Mesenchymal stem cell (in vitro differentiated cells and primary cell): Measurements from ENCODE around the gene CLINT1.

Experiments used
- DNase-seq: peaks from one replicate; pipeline ENCODE4 v3.0.0-alpha.2; 2013
- H2AFZ ChIP-seq: one replicate; pipeline ENCODE4 v1.6.1; 2013; ENCODE audit warnings: low read depth, mild to moderate bottlenecking, control low read depth, inconsistent platforms, low read length, moderate library complexity
- H2AK5ac ChIP-seq: 2 replicates; pipeline ENCODE4 v1.6.1; 2013; ENCODE audit warnings: low read length, moderate library complexity, mild to moderate bottlenecking, inconsistent platforms; ENCODE audit not compliant: severe bottlenecking
- H2BK120ac ChIP-seq: one replicate; pipeline ENCODE4 v1.6.1; 2013; ENCODE audit warnings: low read depth, mild to moderate bottlenecking, inconsistent platforms, low read length, moderate library complexity
- H2BK12ac ChIP-seq, 2 experiments: one replicate each; pipeline ENCODE4 v1.6.1; 2013; ENCODE audit warnings: inconsistent platforms in 2 of 2, low read length in 2 of 2, mild to moderate bottlenecking in 2 of 2, moderate library complexity in 2 of 2, control low read depth in 1 of 2
- H2BK15ac ChIP-seq: one replicate; pipeline ENCODE4 v1.6.1; 2013; ENCODE audit warnings: mild to moderate bottlenecking, low read depth, inconsistent platforms; ENCODE audit not compliant: poor library complexity, severe bottlenecking
- H2BK5ac ChIP-seq: 2 replicates; pipeline ENCODE4 v1.6.1; 2013; ENCODE audit warnings: low read depth, mild to moderate bottlenecking, low read length, control low read depth, inconsistent platforms; ENCODE audit not compliant: poor library complexity, severe bottlenecking
- H3K14ac ChIP-seq, 2 experiments: one replicate each; pipeline ENCODE4 v1.6.1; 2013; ENCODE audit warnings: inconsistent platforms in 2 of 2, low read length in 2 of 2, control low read depth in 1 of 2, mild to moderate bottlenecking in 1 of 2, moderate library complexity in 1 of 2
- H3K18ac ChIP-seq, 2 experiments: one replicate each; pipeline ENCODE4 v1.6.1; 2013; ENCODE audit warnings: inconsistent platforms in 2 of 2, low read length in 2 of 2, control low read depth in 1 of 2, low read depth in 1 of 2, mild to moderate bottlenecking in 1 of 2
- H3K23ac ChIP-seq, 2 experiments: one replicate each; pipeline ENCODE4 v1.6.1; 2013; ENCODE audit warnings: inconsistent platforms in 2 of 2, low read length in 2 of 2, mild to moderate bottlenecking in 2 of 2, moderate library complexity in 2 of 2, control low read depth in 1 of 2
- H3K27ac ChIP-seq: 2 replicates; pipeline ENCODE4 v1.5.1; 2013; ENCODE audit warnings: mild to moderate bottlenecking, moderate library complexity, low read length, control low read depth, inconsistent platforms; ENCODE audit not compliant: poor library complexity, severe bottlenecking
- H3K27me3 ChIP-seq, 2 experiments: 2 replicates each; pipeline versions ENCODE4 v1.6.1 to v1.7.0; 2013; ENCODE audit warnings: low read length in 2 of 2, mild to moderate bottlenecking in 2 of 2, moderate library complexity in 2 of 2, control low read depth in 1 of 2, inconsistent platforms in 1 of 2; ENCODE audit not compliant: control insufficient read depth in 1 of 2, insufficient read depth in 1 of 2
- H3K36me3 ChIP-seq, 2 experiments: 2 replicates each; pipeline versions ENCODE4 v1.6.1 to v1.7.0; 2013; ENCODE audit warnings: low read length in 2 of 2, control low read depth in 1 of 2, inconsistent platforms in 1 of 2, low read depth in 1 of 2, mild to moderate bottlenecking in 1 of 2; ENCODE audit not compliant: insufficient read depth in 2 of 2, control insufficient read depth in 1 of 2
- H3K4ac ChIP-seq, 2 experiments: one replicate each; pipeline ENCODE4 v1.6.1; 2013; ENCODE audit warnings: inconsistent platforms in 2 of 2, low read length in 2 of 2, mild to moderate bottlenecking in 2 of 2, moderate library complexity in 2 of 2, control low read depth in 1 of 2, low read depth in 1 of 2
- H3K4me1 ChIP-seq: 2 replicates; pipeline ENCODE4 v1.6.1; 2013; ENCODE audit warnings: low read depth, low read length, control low read depth; ENCODE audit not compliant: control insufficient read depth, insufficient read depth
- H3K4me2 ChIP-seq: 2 replicates; pipeline ENCODE4 v1.6.1; 2013; ENCODE audit warnings: low read length, mild to moderate bottlenecking, inconsistent platforms; ENCODE audit not compliant: poor library complexity, severe bottlenecking
- H3K4me3 ChIP-seq, 2 experiments: 2 replicates each; pipeline versions ENCODE4 v1.5.1 to v1.7.0; 2013; ENCODE audit warnings: low read length in 2 of 2, mild to moderate bottlenecking in 2 of 2, control low read depth in 1 of 2, low read depth in 1 of 2; ENCODE audit not compliant: insufficient read depth in 1 of 2
- H3K79me1 ChIP-seq: replicated peaks from 2 replicates; pipeline ENCODE4 v1.6.1; 2013; ENCODE audit warnings: mild to moderate bottlenecking, control low read depth, low read length, inconsistent platforms; ENCODE audit not compliant: poor library complexity, severe bottlenecking
- H3K9ac ChIP-seq: 2 replicates; pipeline ENCODE4 v1.7.0; 2013; ENCODE audit warnings: mild to moderate bottlenecking, low read length, moderate library complexity
- H3K9me3 ChIP-seq: 2 replicates; pipeline ENCODE4 v1.7.0; 2013; ENCODE audit warnings: mild to moderate bottlenecking, low read length; ENCODE audit not compliant: control insufficient read depth
- H4K8ac ChIP-seq: one replicate; pipeline ENCODE4 v1.6.1; 2013; ENCODE audit warnings: inconsistent platforms, mild to moderate bottlenecking, low read length, moderate library complexity
- H4K91ac ChIP-seq: one replicate; pipeline ENCODE4 v1.6.1; 2013; ENCODE audit warnings: mild to moderate bottlenecking, low read length, inconsistent platforms
- WGBS: methylation state at CpG from one replicate; pipeline ENCODE4 v1.1.7; 2013; ENCODE audit warnings: mixed read lengths; 5-methylcytosine and 5-hydroxymethylcytosine counted together

Gene CLINT1

DNA sequence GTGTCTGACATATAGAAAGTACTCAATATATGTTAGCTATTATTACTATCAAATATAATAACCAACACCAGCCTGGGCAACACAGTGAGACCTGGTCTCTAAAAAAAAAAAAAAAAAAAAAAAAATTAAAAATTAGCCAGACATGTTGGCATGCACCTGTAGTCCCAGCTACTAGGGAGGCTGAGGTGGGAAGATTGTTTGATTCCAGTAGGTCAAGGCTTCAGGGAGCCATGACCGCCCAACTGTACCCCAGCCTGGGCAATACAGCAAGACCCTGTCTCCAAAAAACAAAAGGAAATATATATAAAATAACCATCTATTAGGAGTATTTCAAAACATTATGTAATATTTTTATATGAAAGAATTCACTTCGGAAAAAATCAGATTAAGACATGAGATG, 40.6 kb downstream of the CLINT1 start:
- peaks cover 10% of the 10 kb centered on the region for H3K4me1 ChIP-seq
- no peak overlapping the region for H3K4me2 ChIP-seq
- H3K79me1 ChIP-seq = peaks cover 13% of the 10 kb centered on the region
- no peak overlapping the region for H2BK15ac ChIP-seq
- H3K27ac ChIP-seq = no peak overlapping the region
- no peak overlapping the region for H3K18ac ChIP-seq
- no peak overlapping the region for H2AFZ ChIP-seq
- peaks cover 0 to 29% of the 10 kb centered on the region in 2 experiments for H3K36me3 ChIP-seq
- H3K4ac ChIP-seq = no peak overlapping the region
- H2BK120ac ChIP-seq = no peak overlapping the region
- DNase-seq = no peak
- H4K8ac ChIP-seq = no peak overlapping the region
- H3K23ac ChIP-seq = no peak overlapping the region
- no peak overlapping the region for H3K9ac ChIP-seq
- no peak overlapping the region for H4K91ac ChIP-seq
- no peak overlapping the region for H2AK5ac ChIP-seq
- H3K27me3 ChIP-seq = no peaks in the 10 kb centered on the region
- WGBS = no CpG with 5 or more reads among the region's 2 CpGs
- H2BK12ac ChIP-seq = no peak overlapping the region
- no peaks in the 10 kb centered on the region for H3K9me3 ChIP-seq
- no peak overlapping the region for H2BK5ac ChIP-seq
- H3K14ac ChIP-seq = no peak overlapping the region
- no peak overlapping the region for H3K4me3 ChIP-seq

DNA sequence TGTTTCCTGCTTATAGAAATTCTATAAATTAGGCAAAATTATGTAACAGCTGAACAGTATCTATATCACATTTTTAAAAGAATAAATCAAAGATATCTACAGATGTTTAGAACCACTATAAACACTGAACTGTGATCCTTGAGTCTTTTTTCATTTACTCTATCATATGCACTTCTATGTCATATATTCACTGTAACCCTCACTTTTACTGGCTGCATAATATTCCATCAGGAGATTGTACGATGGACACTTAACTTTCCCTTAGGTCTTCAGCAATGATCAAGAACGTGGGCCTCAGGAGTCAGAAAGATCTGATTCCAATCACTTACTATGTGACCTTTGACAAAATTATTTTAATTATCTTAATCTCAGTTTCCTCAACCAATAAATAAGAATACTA, 41.0 kb downstream of the CLINT1 start:
- DNase-seq = no peak
- H4K91ac ChIP-seq = no peak overlapping the region
- no peak overlapping the region for H2BK5ac ChIP-seq
- H3K18ac ChIP-seq = no peak overlapping the region
- H3K36me3 ChIP-seq = peaks cover 0 to 34% of the 10 kb centered on the region in 2 experiments
- H3K4ac ChIP-seq = no peak overlapping the region
- no peak overlapping the region for H2BK12ac ChIP-seq
- no peak overlapping the region for H2AK5ac ChIP-seq
- H3K14ac ChIP-seq = no peak overlapping the region
- peaks cover 10% of the 10 kb centered on the region for H3K4me1 ChIP-seq
- H3K4me2 ChIP-seq = no peak overlapping the region
- no peak overlapping the region for H2BK15ac ChIP-seq
- peak overlapping the region; percentile 53 for H3K9ac ChIP-seq
- peaks cover 14% of the 10 kb centered on the region for H3K79me1 ChIP-seq
- H2AFZ ChIP-seq = no peak overlapping the region
- H4K8ac ChIP-seq = no peak overlapping the region
- no peak overlapping the region for H3K23ac ChIP-seq
- H3K27ac ChIP-seq = no peak overlapping the region
- H2BK120ac ChIP-seq = no peak overlapping the region
- WGBS = 94% methylated on average over 2 of the region's 2 CpGs
- H3K4me3 ChIP-seq = no peak overlapping the region
- H3K9me3 ChIP-seq = no peaks in the 10 kb centered on the region
- H3K27me3 ChIP-seq = no peaks in the 10 kb centered on the region

DNA sequence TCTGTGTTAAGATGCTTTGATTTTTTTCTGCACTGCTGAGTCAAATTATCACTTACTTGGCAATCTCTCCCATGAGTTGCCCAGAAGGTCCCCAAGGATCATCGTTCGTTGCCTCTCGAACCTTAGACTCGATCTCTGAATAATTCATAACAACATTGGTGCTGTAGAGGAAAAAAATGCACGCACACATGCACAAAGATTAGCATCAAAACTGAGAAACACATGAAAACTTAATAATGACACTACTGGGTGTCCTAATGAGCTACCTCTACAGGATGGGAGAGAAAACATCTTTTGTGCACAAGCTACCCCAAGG, 41.6 kb downstream of the CLINT1 start:
- DNase-seq = no peak
- peaks cover 0 to 40% of the 10 kb centered on the region in 2 experiments for H3K36me3 ChIP-seq
- H3K23ac ChIP-seq = no peak overlapping the region
- peaks cover 15% of the 10 kb centered on the region for H3K79me1 ChIP-seq
- no peak overlapping the region for H2AK5ac ChIP-seq
- no peak overlapping the region for H3K4me2 ChIP-seq
- 94% methylated on average over 5 of the region's 5 CpGs for WGBS
- H2AFZ ChIP-seq = no peak overlapping the region
- no peak overlapping the region for H2BK120ac ChIP-seq
- H3K14ac ChIP-seq = no peak overlapping the region
- H2BK15ac ChIP-seq = no peak overlapping the region
- no peak overlapping the region for H3K27ac ChIP-seq
- no peaks in the 10 kb centered on the region for H3K9me3 ChIP-seq
- H2BK5ac ChIP-seq = no peak overlapping the region
- H4K8ac ChIP-seq = no peak overlapping the region
- peaks cover 10% of the 10 kb centered on the region for H3K4me1 ChIP-seq
- H3K18ac ChIP-seq = no peak overlapping the region
- H3K9ac ChIP-seq = peak overlapping the region; percentile 53
- no peak overlapping the region for H3K4ac ChIP-seq
- no peak overlapping the region for H3K4me3 ChIP-seq
- no peaks in the 10 kb centered on the region for H3K27me3 ChIP-seq
- H2BK12ac ChIP-seq = no peak overlapping the region
- no peak overlapping the region for H4K91ac ChIP-seq

- Histone ChIP-seq H2BK15ac (no peak overlapping the region), H3K4me1 (peaks cover 9% of the 10 kb centered on the region), H3K14ac (no peak overlapping the region), H3K36me3 (peaks cover 3 to 45% of the 10 kb centered on the region in 2 experiments), H3K9ac (peak overlapping the region; percentile 53), H2AK5ac (no peak overlapping the region), H4K91ac (no peak overlapping the region), H3K4me3 (no peak overlapping the region), H2BK120ac (no peak overlapping the region), H3K23ac (no peak overlapping the region), H3K79me1 (peaks cover 15% of the 10 kb centered on the region), H3K4me2 (no peak overlapping the region), H2BK5ac (no peak overlapping the region), H3K27me3 (no peaks in the 10 kb centered on the region), H3K27ac (no peak overlapping the region), H3K4ac (no peak overlapping the region), H4K8ac (no peak overlapping the region), H3K18ac (no peak overlapping the region), H2AFZ (no peak overlapping the region), H2BK12ac (no peak overlapping the region), H3K9me3 (no peaks in the 10 kb centered on the region)
- 80% methylated on average over 1 of the region's 1 CpG for WGBS
- peak; percentile 17 for DNase-seq
These were observed 42.1 kb downstream of the CLINT1 start for GRCh38 chr5:157816682-157817386.
